Panc1 (cell line): ENCODE measurements around the gene IFIH1.

ENCODE experiments used
- CTCF ChIP-seq: fragments of 450-650 bp; IDR thresholded peaks from 2 replicates; pipeline ENCODE4 v1.5.1; 2017; ENCODE audit warnings: mild to moderate bottlenecking
- POLR2AphosphoS5 ChIP-seq: IDR thresholded peaks from 2 replicates; pipeline ENCODE4 v1.6.1; 2012; ENCODE audit warnings: mild to moderate bottlenecking, low read depth, low read length, moderate library complexity

- no peak for TF ChIP-seq CTCF
- TF ChIP-seq POLR2AphosphoS5 = no peak
Observed at GRCh38 chr2:162315938-162316337, 2.5 kb downstream of the IFIH1 start.
